GM18502 (cell line): ENCODE measurements around the gene DDX19B.
"Not testable (repeated sequence)": the region's sequence is repeated elsewhere in the genome, so short reads cannot be mapped to it uniquely, and the experiment has no call there.

ENCODE experiments used
- ATAC-seq: cut with Tn5 transposase; IDR thresholded peaks from one replicate; pipeline ENCODE4 v1.9.1; 2021; ENCODE audit warnings: mild to moderate bottlenecking; ENCODE audit not compliant: unreplicated experiment, poor library complexity

DDX19B gene

DNA sequence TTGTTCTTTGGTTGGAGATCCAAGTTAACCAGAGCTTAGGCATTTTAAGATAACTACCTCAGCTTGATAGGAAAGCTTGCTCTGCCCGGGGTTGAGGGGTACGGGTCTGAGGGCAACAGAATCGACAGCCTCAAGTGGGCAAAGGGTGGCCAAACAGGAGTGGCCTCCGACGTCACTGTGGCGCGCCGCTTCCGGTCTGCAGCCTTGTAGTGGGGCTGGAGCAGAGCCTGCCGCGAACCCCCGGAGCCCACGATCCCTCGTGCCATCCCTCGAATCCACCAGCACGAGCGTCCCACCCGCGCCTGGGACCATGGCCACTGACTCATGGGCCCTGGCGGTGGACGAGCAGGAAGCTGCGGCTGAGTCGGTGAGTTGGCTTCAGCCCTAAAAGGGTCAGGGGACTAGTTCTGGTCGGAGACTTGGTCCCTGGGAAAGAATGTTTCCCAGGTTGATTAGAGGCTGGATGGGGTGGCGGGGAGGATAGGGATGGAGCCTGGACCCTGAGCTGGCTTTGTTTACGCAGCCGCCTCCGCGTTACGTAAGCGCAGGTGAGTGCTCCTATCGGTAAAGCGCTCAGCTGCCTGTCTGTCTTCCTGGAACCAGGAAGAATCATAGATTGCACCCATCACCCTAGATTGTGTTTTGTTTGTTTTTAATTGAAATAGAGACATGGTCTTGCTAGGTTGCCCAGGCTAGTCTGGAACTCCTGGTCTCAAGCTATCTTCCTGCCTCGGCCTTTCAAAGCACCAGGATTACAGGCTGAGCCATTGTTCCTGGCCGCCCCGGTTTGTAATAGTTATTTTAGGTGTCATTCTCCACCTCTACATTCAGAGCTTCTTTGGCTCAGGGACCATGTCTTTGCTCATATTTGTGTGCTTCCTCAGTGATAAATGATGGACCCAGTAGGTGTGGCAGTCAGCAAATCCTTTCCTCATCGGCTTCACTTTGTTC lies at the start of gene DDX19B:
Gene DDX19B (plus strand): TSS at position 199 of the 951 bp plus-strand sequence. CDS start 112 bp downstream, at position 311.
- peak; percentile 88 for ATAC-seq

GRCh38 chr16:70249697-70250096 lies 49.3 kb upstream of the DDX19B start:
- not testable (repeated sequence) for ATAC-seq

DNA sequence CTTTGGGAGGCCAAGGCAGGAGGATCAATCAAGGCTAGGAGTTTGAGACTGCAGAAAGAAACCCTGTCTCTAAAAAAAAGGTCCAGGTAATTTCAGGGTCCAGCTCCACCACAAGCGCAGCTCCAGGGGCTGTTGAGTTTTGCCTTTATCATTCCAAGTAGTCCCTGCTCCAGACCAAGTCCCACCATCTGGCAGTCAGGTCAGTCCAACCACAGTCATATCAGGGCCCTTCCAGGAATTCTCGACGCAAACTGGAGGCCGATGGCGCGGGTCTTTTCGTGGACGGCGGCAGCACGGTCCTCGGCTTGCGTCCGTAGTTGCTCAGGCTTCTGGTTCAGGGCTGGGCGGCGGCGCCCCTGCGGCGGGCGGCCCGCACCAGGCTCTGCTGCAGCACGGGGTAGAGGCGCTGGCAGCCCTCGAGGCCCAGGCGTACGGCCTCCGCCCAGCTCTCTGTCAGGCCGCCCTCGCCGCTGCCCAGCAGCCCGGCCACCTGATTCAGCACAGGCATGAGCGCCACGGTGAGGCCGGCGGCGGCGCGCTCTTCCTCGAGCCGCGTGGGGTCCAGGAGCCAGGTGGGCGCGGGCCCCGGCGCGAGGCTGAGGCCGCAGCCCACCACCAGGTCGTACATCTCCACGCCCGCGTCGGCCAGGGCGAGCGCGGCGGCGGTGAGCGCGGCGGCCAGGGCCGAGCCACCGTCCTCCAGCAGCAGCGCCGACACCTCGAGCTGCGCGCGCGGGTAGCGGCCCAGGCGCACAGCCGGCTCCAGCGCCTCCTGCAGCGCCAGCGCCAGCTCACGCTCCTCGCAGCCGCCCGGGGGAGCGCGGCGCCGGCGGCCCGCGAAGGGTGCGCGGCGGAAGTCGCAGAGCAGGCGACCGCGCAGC lies 48.0 kb upstream of the DDX19B start:
- peak; percentile 29 for ATAC-seq

- peak; percentile 90 for ATAC-seq
Measured at GRCh38 chr16:70251629-70252354, 47.2 kb upstream of the DDX19B start, which contains the start of gene EXOSC6. TSS of gene EXOSC6 (minus strand) at chr16:70251940. CDS start at chr16:70251900, 40 bp downstream.

GRCh38 chr16:70252355-70252988 lies 46.5 kb upstream of the DDX19B start:
- no peak for ATAC-seq

DNA sequence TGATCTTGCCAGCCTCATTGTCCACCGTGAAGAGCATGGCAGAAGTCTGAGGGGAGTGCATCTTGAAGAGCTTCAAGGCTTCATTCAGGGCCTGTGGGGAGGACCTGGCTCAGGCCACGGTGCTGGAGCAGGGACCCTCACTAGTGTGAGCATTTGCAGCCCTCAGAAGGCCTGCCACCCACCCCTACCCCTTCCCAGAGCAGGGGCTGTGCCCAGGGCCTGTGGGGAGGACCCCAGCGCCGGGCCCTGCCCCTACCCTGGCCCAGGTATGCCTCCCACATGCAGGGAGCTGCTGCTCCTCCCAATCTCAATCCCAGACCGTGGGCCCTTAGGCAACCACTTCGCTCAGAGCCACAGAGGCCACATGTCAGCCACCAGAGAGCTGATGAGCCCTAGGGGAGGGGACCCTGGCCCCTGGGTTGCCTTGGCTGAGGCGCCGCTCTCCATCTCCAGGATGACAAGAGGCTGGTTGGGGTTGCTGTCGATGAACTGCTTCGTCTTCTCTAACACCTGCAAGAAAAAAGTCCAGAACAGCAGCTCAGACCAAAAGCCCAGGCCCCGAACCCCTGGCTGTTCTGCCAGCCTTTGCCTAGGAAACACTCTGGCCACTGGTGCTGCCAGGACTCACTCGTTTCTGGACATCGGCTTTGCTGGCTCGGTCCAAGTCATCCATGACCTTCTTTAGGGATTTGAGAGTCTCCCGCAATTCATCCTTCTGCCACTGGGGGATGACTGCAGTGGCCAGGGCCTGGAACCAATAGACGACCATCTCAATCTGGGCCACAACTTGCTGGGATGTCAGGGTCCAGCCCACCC lies 45.5 kb upstream of the DDX19B start:
- no peak for ATAC-seq

GRCh38 chr16:70254180-70254964 lies 44.6 kb upstream of the DDX19B start:
- ATAC-seq: no peak

DNA sequence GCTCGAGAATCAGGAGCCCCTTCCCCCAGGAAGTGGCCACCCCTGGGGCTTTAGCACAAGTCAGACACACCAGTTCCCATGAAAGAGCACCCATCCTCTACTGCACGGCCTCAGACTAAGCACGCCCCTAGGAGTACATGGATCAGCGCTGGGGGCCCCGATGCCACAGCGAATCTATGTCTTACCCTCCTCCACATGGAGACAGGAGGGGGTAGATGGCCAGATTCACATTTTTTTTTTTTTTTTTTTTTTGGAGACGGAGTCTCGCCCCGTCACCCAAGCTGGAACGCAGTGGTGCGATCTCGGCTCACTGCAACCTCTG lies 44.1 kb upstream of the DDX19B start:
- ATAC-seq: no peak

DNA sequence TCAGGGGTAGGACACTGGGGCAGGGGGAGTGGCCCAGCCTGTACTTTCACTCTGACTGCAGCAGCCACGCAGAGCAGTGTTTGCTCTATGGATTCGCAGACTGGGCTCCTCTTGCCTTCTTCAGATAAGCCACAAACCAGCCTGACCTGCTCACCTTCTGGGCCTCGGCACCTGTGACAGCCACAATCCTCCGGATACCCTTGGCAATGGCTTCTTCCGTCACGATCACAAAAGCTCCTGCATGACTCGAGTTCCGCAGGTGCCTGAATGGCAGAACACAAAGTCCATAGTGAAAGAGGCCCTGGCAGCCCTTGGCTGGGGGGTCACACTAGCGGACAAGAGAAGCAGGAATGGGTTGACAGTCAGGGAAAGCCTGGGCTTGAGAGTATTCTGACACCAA lies 43.4 kb upstream of the DDX19B start:
- no peak for ATAC-seq

- no peak for ATAC-seq
Measured at GRCh38 chr16:70257391-70257790, 41.6 kb upstream of the DDX19B start.

GRCh38 chr16:70258065-70258464 lies 40.9 kb upstream of the DDX19B start:
- no peak for ATAC-seq

- no peak for ATAC-seq
Measured at GRCh38 chr16:70258946-70259345, 40.0 kb upstream of the DDX19B start.

- not testable (repeated sequence) for ATAC-seq
Measured at GRCh38 chr16:70259903-70260302, 39.1 kb upstream of the DDX19B start.

DNA sequence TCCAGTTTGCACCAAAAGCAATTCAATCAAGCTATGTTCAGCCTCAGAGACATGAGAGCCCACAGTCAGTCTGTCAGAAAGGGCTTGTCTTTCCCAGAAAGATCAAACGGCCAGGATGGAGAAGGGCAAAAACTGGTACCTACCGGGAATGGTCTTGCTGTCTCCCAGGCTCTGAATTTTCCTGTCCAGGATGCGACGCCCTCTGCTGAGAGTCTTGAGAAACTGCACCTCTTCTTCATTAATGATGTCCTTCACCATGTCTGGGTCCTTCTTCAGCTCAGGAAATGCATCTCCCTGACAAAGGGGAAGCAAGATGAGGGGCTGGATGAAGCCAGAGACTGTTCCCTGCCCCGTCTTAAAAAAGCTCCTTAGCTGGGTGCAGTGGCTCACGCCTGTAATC lies 31.5 kb upstream of the DDX19B start:
- ATAC-seq: no peak

DNA sequence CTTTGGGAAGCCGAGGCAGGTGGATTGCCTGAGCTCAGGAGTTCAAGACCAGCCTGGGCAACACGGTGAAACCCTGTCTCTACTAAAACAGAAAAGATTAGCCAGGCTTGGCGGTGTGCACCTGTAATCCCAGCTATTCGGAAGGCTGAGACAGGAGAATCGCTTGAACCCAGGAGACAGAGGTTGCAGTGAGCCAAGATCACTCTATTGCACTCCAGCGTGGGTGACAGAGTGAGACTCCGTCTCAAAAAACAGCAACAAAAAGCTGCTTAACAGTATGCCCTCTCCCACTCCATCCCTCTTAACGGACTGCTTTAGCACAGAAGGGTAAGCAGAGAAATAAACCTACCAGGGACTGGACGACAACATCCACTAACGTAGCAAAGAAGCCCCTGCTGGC lies 31.1 kb upstream of the DDX19B start:
- not testable (repeated sequence) for ATAC-seq

GRCh38 chr16:70269471-70269870 lies 29.5 kb upstream of the DDX19B start:
- ATAC-seq: no peak

DNA sequence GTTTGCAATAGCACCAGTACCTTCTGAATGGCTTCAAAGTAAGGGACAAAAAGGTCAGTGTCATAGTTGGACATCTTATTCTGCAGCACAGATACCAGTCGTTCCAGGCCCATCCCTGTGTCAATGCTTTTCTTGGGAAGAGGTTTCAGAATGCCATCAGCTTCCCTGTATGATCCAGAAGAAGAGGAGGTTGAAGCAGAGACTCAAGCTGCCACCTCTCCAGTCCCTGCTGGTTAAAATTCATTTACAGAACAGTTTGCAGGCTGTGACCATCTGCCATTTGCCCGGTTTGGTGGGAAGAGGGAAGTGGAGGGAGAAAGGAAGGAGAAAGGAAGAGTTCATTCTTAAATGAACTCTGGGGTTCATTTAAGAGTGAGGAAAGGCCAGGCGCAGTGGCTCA lies 28.8 kb upstream of the DDX19B start:
- no peak for ATAC-seq

GRCh38 chr16:70271696-70272095 lies 27.3 kb upstream of the DDX19B start:
- ATAC-seq: no peak
